ENCODE data around the gene FBXO42. TPM values are rescaled to one million over a fixed set of nuclear protein-coding genes. Genes with fewer than 3 reads are reported as not detected.

FBXO42 gene
- total and polyA plus RNA-seq, 9 of the 15 experiments (the other 6 are each of a cell fraction or from before 2014, with no cell fraction given) = 7.2 to 24.8 (median 17.4) TPM

DNA sequence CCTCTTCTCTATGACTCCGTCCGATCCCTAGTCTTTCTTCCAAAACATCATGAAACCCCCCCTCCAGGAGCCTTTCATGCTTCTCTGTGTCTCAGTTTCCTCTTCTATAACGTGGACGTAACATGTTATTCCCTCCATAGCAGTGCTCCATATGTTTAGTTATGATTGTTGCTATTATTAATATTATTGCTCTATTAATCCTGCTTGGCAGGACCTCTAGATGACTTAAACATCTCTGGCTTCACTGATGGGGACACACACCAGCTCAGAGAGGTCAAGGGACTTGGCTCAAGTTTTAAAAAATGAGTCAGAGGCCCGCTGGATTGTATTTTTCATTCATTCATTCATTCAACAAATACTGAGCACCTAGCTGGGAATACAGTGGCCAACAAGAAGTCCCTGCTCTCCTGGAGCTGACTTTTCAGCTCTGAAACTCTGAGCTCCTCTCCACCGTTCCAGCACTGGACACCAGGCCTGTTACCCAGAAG, 114.9 kb downstream of the FBXO42 start (continued):
- TF ChIP-seq, protein P1, sequence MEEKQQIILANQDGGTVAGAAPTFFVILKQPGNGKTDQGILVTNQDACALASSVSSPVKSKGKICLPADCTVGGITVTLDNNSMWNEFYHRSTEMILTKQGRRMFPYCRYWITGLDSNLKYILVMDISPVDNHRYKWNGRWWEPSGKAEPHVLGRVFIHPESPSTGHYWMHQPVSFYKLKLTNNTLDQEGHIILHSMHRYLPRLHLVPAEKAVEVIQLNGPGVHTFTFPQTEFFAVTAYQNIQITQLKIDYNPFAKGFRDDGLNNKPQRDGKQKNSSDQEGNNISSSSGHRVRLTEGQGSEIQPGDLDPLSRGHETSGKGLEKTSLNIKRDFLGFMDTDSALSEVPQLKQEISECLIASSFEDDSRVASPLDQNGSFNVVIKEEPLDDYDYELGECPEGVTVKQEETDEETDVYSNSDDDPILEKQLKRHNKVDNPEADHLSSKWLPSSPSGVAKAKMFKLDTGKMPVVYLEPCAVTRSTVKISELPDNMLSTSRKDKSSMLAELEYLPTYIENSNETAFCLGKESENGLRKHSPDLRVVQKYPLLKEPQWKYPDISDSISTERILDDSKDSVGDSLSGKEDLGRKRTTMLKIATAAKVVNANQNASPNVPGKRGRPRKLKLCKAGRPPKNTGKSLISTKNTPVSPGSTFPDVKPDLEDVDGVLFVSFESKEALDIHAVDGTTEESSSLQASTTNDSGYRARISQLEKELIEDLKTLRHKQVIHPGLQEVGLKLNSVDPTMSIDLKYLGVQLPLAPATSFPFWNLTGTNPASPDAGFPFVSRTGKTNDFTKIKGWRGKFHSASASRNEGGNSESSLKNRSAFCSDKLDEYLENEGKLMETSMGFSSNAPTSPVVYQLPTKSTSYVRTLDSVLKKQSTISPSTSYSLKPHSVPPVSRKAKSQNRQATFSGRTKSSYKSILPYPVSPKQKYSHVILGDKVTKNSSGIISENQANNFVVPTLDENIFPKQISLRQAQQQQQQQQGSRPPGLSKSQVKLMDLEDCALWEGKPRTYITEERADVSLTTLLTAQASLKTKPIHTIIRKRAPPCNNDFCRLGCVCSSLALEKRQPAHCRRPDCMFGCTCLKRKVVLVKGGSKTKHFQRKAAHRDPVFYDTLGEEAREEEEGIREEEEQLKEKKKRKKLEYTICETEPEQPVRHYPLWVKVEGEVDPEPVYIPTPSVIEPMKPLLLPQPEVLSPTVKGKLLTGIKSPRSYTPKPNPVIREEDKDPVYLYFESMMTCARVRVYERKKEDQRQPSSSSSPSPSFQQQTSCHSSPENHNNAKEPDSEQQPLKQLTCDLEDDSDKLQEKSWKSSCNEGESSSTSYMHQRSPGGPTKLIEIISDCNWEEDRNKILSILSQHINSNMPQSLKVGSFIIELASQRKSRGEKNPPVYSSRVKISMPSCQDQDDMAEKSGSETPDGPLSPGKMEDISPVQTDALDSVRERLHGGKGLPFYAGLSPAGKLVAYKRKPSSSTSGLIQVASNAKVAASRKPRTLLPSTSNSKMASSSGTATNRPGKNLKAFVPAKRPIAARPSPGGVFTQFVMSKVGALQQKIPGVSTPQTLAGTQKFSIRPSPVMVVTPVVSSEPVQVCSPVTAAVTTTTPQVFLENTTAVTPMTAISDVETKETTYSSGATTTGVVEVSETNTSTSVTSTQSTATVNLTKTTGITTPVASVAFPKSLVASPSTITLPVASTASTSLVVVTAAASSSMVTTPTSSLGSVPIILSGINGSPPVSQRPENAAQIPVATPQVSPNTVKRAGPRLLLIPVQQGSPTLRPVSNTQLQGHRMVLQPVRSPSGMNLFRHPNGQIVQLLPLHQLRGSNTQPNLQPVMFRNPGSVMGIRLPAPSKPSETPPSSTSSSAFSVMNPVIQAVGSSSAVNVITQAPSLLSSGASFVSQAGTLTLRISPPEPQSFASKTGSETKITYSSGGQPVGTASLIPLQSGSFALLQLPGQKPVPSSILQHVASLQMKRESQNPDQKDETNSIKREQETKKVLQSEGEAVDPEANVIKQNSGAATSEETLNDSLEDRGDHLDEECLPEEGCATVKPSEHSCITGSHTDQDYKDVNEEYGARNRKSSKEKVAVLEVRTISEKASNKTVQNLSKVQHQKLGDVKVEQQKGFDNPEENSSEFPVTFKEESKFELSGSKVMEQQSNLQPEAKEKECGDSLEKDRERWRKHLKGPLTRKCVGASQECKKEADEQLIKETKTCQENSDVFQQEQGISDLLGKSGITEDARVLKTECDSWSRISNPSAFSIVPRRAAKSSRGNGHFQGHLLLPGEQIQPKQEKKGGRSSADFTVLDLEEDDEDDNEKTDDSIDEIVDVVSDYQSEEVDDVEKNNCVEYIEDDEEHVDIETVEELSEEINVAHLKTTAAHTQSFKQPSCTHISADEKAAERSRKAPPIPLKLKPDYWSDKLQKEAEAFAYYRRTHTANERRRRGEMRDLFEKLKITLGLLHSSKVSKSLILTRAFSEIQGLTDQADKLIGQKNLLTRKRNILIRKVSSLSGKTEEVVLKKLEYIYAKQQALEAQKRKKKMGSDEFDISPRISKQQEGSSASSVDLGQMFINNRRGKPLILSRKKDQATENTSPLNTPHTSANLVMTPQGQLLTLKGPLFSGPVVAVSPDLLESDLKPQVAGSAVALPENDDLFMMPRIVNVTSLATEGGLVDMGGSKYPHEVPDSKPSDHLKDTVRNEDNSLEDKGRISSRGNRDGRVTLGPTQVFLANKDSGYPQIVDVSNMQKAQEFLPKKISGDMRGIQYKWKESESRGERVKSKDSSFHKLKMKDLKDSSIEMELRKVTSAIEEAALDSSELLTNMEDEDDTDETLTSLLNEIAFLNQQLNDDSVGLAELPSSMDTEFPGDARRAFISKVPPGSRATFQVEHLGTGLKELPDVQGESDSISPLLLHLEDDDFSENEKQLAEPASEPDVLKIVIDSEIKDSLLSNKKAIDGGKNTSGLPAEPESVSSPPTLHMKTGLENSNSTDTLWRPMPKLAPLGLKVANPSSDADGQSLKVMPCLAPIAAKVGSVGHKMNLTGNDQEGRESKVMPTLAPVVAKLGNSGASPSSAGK (IDR thresholded peaks at IDR 0.05) = no peak; the same call in 1 of the 2 replicates
- TF ChIP-seq MCM3 (IDR thresholded peaks at IDR 0.05) (no peak), CEBPG (CRISPR knock-in tag; IDR thresholded peaks at IDR 0.05) (no peak), CEBPG (tag; conservative IDR thresholded peaks at IDR 0.05 in 1 of 2, IDR thresholded peaks at IDR 0.05 in 1 of 2) (no peak), ZNF134 (CRISPR knock-in tag; conservative IDR thresholded peaks at IDR 0.05) (no peak), MXI1 (IDR thresholded peaks at IDR 0.05; ENCODE audit: low read depth, low read length) (no peak), NFIC (IDR thresholded peaks at IDR 0.05) (0 out of 2 replicates have a peak, but pooled peaks have one; percentile 13), MTA3 (IDR thresholded peaks at IDR 0.05; ENCODE audit: borderline replicate concordance) (no peak), KDM5B (IDR thresholded peaks at IDR 0.05; ENCODE audit: insufficient replicate concordance, low read depth, low read length) (peak; percentile 73), TARDBP (IDR thresholded peaks at IDR 0.05) (no peak), HNRNPLL (IDR thresholded peaks at IDR 0.05; ENCODE audit: low read depth, low read length, poor library complexity, severe bottlenecking) (no peak), PPARD (CRISPR knock-in tag; IDR thresholded peaks at IDR 0.05) (no peak)
- TF ChIP-seq, protein P2, sequence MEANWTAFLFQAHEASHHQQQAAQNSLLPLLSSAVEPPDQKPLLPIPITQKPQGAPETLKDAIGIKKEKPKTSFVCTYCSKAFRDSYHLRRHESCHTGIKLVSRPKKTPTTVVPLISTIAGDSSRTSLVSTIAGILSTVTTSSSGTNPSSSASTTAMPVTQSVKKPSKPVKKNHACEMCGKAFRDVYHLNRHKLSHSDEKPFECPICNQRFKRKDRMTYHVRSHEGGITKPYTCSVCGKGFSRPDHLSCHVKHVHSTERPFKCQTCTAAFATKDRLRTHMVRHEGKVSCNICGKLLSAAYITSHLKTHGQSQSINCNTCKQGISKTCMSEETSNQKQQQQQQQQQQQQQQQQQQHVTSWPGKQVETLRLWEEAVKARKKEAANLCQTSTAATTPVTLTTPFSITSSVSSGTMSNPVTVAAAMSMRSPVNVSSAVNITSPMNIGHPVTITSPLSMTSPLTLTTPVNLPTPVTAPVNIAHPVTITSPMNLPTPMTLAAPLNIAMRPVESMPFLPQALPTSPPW (CRISPR knock-in tag; IDR thresholded peaks at IDR 0.05) = no peak; the same call in 1 of the 2 replicates
- TF ChIP-seq, protein P3, sequence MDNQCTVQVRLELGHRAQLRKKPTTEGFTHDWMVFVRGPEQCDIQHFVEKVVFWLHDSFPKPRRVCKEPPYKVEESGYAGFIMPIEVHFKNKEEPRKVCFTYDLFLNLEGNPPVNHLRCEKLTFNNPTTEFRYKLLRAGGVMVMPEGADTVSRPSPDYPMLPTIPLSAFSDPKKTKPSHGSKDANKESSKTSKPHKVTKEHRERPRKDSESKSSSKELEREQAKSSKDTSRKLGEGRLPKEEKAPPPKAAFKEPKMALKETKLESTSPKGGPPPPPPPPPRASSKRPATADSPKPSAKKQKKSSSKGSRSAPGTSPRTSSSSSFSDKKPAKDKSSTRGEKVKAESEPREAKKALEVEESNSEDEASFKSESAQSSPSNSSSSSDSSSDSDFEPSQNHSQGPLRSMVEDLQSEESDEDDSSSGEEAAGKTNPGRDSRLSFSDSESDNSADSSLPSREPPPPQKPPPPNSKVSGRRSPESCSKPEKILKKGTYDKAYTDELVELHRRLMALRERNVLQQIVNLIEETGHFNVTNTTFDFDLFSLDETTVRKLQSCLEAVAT (IDR thresholded peaks at IDR 0.05) = no peak; a peak in 1 of 4 replicates

Measured in K562 (cell line).